GM19351 (cell line): Measurements from ENCODE around the gene ZNF555.

Experiments used
- ATAC-seq: cut with Tn5 transposase; IDR thresholded peaks from one replicate; pipeline ENCODE4 v1.9.1; 2021; ENCODE audit warnings: mild to moderate bottlenecking, moderate library complexity; ENCODE audit not compliant: unreplicated experiment

ZNF555 gene

GRCh38 chr19:2822846-2823245, 18.4 kb upstream of the ZNF555 start:
- no peak for ATAC-seq

- no peak for ATAC-seq
These were observed 17.6 kb upstream of the ZNF555 start for GRCh38 chr19:2823646-2824045.

GRCh38 chr19:2824129-2824528, 17.1 kb upstream of the ZNF555 start:
- ATAC-seq: no peak

GRCh38 chr19:2827022-2827421, 14.3 kb upstream of the ZNF555 start:
- ATAC-seq: no peak

- ATAC-seq: no peak
These were observed 13.3 kb upstream of the ZNF555 start for GRCh38 chr19:2827840-2828489.

GRCh38 chr19:2834294-2834871, 6.9 kb upstream of the ZNF555 start:
- ATAC-seq: no peak

- no peak for ATAC-seq
These were observed 3.8 kb upstream of the ZNF555 start for GRCh38 chr19:2837430-2837829.

- no peak for ATAC-seq
These were observed 740 bp downstream of the ZNF555 start for GRCh38 chr19:2841855-2842574.

- no peak for ATAC-seq
These were observed 3.8 kb downstream of the ZNF555 start for GRCh38 chr19:2845107-2845506.

- no peak for ATAC-seq
These were observed 5.1 kb downstream of the ZNF555 start for GRCh38 chr19:2846180-2846894.

- no peak for ATAC-seq
These were observed 6.2 kb downstream of the ZNF555 start for GRCh38 chr19:2847507-2847906.

GRCh38 chr19:2848616-2849015, 7.3 kb downstream of the ZNF555 start:
- no peak for ATAC-seq

GRCh38 chr19:2850256-2850925, 9.1 kb downstream of the ZNF555 start:
- no peak for ATAC-seq

GRCh38 chr19:2852598-2852997, 11.3 kb downstream of the ZNF555 start:
- ATAC-seq: no peak

GRCh38 chr19:2853015-2853606, 11.8 kb downstream of the ZNF555 start:
- no peak for ATAC-seq

GRCh38 chr19:2854849-2855248, 13.6 kb downstream of the ZNF555 start:
- no peak for ATAC-seq

- ATAC-seq: no peak
These were observed 15.3 kb downstream of the ZNF555 start for GRCh38 chr19:2856457-2857050.

GRCh38 chr19:2858864-2859263, 17.6 kb downstream of the ZNF555 start:
- ATAC-seq: no peak

GRCh38 chr19:2863816-2864215, 22.5 kb downstream of the ZNF555 start:
- no peak for ATAC-seq

GRCh38 chr19:2865334-2866100, 24.2 kb downstream of the ZNF555 start:
- ATAC-seq: no peak
